Daoy (cell line): Measurements from ENCODE around the gene ZNF182. TPM values are rescaled to one million over a fixed set of nuclear protein-coding genes. Genes with fewer than 3 reads are reported as not detected.
"Not testable (repeated sequence)": the region's sequence is repeated elsewhere in the genome, so short reads cannot be mapped to it uniquely, and the experiment has no call there.

Source experiments
- DNase-seq: peaks from one replicate; pipeline ENCODE4 v3.0.0-alpha.2; 2015; ENCODE audit warnings: low read depth
- total RNA-seq: library from RNA; depleted of rRNA; stranded (reverse); fragments of >200 nt; shearing (Covaris generic); gene quantifications from 2 replicates; pipeline ENCODE4 v1.2.3, GENCODE V29; 2014

ZNF182 gene
- total RNA-seq, 1 experiment from 2014 or later = 3.1 TPM

DNA sequence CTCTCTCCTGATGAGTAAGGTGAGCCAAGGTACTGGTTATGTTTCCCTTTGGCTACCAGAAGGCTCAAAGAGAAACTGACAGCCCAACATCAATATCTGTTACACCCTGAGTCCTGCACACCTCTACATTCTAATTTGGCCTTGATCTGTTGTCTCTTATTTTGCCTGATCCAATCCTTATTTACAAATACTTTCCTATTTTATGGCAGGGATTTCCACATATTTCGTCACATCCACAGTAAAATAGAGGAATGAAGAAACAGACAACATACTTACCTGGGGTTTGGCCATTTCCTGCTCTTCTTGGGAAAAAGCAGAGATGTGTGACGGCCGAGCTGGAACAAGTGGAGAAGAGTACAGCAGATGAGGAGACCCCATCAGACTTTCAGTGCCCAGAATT is 1.5 kb downstream of the ZNF182 start:
- DNase-seq = no peak

DNA sequence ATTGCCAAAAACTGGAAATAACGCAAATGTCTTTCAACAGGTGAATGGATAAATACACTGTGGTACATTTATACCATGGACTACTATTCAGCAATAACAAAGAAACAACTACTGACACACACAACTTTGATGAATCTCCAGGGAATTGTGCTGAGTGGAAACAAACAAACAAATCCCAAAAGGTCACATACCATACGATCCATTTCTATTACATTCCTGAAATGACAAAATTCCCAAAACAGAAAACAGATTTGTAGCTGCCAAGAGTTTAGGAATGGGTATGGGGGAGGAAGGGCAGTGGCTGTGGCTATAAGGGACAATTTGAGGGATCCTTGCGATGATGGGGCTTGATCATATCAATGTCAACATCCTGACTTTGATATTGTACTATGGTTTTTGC is 2.5 kb downstream of the ZNF182 start:
- DNase-seq = no peak

DNA sequence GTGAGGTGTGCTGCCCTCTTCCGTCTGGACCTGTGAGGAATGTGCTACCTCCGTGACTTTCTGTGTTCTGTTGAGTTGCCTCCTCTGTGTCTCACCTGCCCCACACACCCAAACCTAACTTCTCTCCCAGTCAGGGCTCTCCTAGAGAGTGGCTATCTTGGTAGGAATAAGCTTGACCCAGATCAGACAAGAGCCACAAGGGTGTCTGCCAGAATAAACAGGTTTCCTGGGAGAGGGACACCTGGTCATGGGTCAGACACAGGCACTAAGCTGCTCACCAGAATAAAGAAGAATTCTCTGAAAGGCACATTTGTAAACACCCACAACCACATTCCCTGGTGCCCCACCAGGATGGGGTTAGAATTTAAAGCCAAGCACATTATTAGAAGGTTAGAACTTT is 11.1 kb downstream of the ZNF182 start:
- no peak for DNase-seq

DNA sequence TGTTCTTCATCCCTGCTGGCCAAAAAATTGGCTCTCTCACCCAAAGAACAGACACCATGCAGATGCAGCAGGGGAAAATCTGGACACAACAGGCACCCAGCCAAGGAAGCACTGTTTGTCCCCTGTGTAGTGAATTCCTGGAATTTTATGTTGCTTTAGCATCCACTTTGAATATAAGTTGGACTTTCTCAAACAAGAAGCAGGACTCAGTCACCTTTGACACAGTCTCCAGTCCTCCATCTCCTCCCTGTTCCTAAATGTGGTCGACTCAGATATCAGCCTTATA is 11.8 kb downstream of the ZNF182 start:
- DNase-seq = no peak

DNA sequence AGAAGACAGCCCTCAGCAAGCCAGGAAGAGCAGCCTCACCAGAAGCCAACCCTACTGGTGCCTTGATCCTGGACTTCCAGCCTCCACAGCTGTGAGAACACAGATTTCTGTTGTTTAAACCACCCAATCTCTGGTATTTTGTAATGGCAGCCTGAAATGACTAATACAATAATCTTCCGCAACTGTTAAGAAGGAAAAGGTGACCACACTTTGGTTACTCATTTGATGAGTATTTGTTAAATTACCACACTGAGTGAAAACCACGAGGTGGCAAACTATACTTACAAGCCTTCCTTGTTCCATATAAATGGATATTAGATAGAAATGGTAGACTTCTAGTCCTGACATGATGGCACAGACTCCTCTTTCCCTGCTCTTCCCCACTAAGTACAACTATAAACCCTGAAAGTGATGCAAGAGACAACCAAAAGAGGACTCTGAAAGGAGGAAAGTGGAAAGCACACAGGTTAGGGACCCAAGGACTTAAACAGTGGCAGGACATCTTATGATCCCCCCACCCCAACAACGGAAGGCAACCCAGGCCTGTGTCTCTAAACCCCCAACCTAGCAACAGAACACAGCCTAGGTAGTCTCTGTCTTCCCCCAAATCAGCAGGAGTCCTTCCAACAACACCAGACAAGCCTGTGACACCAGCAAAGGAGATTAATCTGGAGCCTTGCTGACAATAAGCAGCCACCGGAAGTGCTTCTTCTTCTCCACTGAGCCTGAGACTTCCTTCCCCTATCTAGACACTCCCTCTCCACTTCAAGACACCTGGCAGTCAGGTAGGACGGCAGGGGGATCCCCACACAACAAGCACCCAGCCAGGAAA is 12.3 kb downstream of the ZNF182 start:
- peak; percentile 19 for DNase-seq

DNA sequence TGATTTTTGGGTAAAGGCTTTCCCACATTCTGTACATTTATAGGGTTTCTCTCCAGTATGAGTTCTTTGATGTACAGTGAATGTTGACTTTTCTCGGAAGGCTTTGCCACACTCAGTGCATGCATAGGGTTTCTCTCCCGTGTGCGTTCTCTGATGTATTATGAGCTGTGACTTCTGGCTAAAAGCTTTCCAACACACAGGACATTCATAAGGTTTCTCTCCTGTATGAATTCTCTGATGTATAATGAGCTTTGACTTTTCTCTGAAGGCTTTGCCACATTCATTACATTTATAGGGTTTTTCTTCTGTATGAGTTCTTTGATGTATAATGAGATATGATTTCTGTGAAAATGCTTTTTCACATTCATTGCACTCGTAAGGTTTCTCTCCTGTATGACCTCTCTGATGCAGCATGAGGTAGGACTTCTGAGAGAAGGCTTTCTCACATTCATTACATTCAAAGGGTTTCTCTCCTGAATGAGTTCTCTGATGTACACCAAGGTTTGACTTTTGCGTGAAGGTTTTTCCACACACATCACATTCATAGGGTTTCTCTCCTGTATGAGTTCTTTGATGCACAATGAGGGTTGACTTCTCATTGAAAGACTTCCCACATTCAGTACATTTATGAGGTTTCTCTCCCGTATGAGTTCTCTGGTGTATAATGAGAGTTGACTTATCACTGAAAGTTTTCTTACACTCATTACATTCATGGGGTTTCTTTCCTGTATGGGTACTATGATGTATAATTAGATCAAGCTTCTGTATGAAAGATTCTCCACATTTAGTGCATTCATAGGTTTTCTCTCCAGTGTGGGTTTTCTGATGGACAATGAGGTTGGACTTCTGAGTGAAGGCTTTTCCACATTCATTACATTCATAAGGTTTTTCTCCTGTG is 27.3 kb downstream of the ZNF182 start:
- DNase-seq = no peak

DNA sequence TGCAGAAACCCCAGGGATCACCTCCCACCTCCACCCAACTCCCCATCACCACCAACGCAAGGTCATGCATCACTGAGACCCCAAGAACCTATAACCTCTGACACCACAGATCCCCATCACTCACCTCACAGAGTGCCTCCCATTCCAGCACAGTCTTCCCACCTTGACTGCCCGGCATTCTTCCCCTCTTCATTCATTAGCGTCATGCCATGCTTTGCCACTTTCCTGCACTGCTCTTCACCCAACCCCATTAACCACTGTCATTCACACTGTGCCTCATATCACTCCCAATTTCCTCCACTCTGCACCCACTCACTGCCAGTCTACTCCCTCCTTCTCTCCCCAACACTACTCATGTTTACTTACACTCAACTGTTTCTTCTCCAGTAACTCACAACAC is 30.6 kb downstream of the ZNF182 start:
- no peak for DNase-seq

DNA sequence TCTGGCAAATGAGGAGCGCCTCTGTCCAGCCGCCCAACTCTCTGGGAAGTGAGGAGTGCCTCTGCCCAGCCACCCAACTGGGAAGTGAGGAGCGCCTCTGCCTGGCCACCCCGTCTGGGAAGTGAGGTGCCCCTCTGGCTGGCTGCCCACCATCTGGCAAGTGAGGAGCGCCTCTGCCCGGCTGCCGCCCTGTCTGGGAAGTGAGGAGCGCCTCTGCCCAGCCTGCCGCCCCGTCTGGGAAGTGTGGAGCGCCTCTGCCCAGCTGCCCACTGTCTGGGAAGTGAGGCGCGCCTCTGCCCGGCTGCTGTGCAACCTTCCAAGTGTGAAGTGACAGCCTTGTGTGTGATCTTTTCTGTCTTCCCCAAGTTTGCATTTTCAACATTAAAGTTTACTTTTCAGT is 38.3 kb downstream of the ZNF182 start:
- DNase-seq = not testable (repeated sequence)

DNA sequence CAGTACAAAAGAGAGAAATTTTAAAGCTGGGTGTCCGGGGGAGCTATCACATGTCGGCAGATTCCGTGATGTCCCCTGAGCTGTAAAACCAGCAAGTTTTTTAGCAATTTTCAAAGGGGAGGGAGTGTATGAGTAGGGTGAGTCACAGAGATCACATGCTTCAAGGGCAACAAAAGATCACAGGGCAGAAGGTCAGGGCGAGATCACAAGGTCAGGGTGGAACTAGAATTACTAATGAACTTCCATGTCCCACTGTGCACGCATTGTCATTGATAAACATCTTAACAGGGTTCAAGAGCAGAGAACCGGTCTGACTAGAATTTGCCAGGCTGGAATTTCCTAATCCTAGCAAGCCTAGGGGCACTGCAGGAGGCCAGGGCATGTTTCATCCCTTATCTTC is 42.0 kb downstream of the ZNF182 start:
- DNase-seq = not testable (repeated sequence)

DNA sequence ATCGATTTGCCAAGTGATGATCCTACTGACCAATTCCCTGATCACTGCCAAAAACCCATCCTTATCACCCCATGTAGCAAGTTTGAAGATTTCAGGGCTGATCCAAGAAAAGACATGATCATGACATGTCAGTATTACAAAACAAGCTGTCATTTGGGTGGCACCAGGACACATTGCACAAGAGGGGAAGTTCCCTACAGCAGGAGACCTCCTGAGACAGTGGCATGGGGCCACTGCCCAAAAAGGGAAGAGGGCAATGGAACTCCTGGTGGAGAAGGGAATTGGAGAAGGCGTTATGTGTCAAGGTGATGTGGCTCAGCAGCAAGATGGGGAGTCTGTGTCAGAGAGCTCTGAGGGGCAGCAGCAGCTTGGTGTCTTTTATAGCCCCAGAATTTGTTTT is 43.4 kb downstream of the ZNF182 start:
- no peak for DNase-seq

DNA sequence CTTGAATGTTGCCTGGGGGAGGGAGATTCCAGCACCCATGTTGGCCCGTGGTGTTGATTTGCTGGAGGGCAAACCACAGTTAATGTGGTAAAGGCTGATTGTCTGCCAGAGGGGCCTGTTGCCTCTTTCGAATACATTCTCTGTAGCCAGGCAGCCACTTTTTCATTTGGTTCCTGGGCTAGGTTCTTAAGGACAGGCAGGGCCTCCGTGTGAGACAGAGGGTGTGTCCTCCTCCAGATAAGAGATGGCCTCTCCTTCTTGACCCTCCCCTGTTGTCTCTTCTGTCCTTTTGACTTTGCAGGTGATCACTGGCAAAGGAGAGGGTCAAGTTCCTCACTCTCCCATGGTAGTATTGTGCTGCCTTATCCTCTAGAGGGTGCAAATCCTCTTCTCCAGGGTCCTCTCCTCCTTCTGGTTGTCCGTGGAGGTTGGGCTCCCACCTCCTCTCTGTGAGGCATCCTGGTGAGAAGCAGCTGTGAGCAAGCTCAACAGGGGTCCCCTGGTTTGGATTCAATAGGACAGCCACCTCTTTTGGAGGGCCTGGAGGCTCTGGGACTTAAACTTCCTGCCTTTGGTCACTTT is 44.9 kb downstream of the ZNF182 start:
- DNase-seq = no peak

DNA sequence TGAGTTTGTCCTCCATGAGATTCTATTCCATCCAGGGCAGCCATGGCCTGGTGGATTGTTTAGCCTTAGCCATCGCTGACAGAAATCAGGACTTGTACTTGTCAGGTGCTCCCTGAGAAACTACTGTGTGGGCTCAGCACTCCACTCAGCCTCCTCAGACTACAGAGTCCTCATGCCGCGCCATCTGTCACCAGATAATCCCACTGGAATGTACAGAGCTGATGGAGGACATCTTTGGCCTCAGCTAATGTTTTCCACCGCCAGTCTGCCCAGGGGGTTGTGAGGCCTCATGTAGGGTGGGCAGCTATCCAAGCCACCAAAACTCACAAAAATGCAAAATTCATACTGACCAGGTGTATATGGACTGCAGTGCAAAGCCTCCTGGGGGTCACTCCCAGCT is 45.6 kb downstream of the ZNF182 start:
- not testable (repeated sequence) for DNase-seq

DNA sequence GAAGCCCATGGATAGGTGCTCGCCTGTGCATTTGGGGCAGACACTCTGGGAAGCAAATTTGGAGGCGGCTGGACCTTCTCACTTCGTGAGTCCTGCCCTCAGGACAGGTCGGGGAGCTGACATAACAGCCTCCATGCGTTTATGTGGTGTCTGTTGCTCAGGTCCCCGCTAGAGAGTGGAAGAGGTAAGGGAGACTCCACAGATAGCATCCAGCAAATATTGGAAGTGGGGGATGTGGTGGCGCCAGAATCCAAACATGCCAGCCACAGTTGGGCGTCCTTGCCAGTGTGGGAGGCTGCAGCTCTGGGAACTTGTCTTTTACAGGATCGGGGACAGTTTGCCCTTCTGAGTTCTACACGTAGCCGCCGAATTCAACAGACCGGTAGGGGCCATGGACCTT is 47.8 kb downstream of the ZNF182 start:
- no peak for DNase-seq

DNA sequence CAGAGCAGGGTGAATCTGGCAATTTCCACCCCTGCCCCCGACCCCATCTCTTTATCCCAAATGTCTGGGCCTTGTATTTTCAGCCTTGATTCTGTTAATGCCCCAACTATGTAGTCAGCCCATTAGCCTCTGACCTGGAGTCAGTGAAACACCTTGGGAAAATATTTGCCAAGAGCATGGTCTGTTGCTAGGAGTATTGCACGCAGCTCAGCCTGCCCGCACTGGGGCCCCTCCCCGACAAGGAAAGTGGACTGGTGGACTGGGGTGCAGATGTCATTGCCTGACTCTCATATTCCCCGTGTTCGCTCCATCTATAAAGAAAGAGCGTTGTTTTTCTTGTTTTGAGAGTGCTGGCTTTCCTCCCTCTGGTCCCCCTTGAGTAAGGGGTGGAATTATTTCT is 48.5 kb downstream of the ZNF182 start:
- not testable (repeated sequence) for DNase-seq

DNA sequence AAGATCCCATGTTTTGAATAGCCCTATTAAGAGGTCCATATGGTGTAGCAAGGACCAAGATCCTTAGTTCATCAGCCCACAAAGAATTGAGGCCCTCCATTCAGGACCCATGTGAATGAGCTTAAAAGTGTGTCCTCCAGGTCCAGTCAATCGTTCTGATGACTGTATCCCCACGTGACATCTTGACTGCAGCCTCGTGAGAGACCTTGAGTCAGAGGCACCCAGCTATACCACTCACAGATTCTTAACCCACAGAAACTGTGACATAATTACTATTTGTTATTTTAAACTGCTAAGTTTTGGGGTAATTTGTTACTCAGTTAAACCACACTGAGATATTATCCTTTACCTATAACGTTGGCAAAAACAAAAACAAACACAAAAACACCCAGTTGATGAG is 62.4 kb downstream of the ZNF182 start:
- DNase-seq = no peak

DNA sequence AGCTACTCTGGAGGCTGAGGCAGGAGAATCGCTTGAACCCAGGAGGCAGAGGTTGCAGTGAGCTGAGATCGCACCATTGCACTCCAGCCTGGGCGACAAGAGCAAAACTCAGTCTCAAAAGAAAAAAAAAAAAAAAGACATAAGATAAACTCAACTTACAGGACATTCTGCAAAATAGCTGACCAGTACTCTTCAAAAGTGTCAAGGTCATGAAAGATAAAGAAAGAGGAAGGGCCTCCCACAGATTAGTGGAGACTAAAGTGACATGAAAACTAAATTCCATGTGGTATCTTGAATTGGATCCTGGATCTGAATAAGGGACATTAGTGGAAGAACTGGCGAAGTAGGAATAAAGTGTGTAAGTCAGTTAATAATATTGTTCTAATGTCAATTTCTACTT is 63.3 kb downstream of the ZNF182 start:
- no peak for DNase-seq

DNA sequence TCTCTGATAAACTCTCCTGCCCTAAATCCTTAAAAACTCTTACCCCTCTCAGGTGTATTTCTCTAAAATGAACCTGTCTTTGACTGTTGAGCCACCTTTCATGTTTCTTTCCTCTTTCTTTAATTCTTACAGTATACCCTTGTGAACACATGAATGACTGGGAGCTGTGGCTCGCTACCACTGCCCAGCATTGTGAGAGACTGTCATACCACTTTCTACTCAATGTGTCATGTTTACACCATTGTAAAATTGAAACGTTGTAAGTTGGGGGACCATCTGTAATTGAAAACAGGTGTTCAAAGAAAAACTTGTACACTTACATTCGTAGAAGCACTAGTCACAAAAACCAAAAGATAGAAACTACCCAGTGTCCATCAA is 66.9 kb downstream of the ZNF182 start:
- DNase-seq = no peak

DNA sequence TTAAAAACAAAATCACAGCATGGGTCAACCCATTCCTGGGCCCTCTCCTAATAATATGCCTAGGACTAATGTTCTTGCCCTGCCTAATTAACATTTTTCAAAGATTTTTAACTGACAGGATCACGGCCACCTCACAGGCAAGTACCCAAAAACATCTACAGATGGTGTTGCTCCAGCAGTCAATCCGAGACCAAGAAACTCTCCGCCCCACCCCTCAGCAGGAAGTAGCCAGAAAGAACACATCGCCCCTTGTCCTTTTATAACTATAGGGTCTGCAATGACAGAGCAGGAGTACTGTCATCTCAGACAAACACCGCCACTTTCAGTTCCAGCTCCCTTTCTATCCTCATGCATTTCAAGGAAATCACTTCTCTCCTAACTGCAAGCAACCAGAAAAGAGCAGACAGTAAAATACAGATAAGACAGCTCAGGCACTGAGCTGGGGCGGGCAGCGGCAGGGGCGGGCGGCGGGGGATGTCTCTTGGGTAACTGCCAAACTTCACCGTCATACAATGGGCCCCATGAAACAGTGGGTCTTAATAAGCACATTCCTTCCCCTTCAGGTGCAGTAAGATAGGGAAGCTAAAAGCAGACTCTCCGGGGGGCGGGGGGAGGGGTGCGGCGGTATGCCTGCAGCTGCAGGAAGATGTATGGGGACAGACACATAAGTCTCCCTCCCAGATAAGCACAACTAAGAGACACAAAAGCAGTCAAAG is 67.4 kb downstream of the ZNF182 start:
- DNase-seq = no peak

DNA sequence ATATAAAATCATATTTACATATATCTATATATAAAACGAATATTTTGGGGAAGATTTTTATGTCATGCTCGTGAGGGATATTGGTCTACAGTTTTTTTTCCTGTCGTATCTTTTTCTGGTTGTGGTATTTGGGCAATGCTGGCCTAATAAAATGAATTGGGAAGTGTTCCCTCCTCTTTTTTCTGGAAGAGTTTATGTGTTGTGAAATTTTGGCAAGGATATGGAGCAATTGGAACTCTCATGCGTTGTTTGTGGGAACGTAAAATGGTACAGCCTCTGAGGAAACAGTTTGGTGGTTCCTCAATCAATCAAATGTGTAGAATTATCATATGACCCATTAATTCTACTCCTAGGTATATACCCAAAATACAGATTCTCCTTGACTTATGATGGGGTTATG is 69.8 kb downstream of the ZNF182 start:
- DNase-seq = no peak

DNA sequence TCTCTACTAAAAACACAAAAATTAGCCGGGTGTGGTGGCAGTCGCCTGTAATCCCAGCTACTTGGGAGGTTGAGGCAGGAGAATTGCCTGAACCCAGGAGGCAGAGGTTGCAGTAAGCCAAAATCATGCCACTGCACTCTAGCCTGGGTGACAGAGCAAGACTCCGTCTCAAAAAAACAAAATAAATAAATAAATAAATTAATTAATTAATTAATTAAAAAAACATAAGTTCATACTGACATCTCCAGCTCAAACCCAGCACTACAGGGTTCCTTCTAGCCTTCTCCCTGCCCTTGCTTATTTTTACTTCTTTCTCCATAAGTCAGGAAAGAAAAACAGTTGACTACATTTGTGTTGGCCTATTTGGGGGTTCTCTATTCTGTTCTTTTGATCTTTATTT is 71.8 kb downstream of the ZNF182 start:
- DNase-seq = not testable (repeated sequence)

DNA sequence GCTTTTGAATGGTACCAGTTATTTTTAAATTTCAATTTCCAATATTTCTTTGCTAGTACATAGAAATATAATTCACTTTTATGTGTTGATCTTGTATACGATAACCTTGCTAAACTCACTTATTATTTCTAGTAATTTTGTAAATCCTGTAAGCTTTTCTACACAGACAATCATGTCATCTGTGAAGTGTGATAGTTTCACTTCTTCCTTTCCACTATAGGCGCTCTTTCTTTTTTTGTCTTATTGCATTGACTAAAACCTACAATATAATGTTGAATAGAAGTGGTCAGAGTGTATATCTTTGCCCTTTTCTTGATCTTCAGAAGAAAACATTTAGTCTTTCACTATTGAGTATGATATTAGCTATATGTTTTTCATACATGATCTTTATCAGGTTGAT is 76.6 kb downstream of the ZNF182 start:
- no peak for DNase-seq
